Endometrium (tissue), 2 donors: Measurements from ENCODE around the gene PLXDC2.
A peak's percentile ranks its signal among the peaks of the same experiment; 100 is the strongest.
"Not testable (repeated sequence)": the region's sequence is repeated elsewhere in the genome, so short reads cannot be mapped to it uniquely, and the experiment has no call there.

Experiments
- FAIRE-seq: peaks from 2 replicates; lab custom pipeline; 2012; peaks lifted over from hg19 to GRCh38; lab: Jason Lieb, UNC
- donor health status: control.
- donor health status: control.

The PLXDC2 gene

GRCh38 chr10:19979628-19980027, 163.4 kb downstream of the PLXDC2 start:
- no peak for FAIRE-seq

GRCh38 chr10:19983880-19984565, 167.8 kb downstream of the PLXDC2 start:
- no peak for FAIRE-seq

- FAIRE-seq, result no peak
Measured at GRCh38 chr10:19985745-19986144, 169.5 kb downstream of the PLXDC2 start.

GRCh38 chr10:19986591-19986990, 170.4 kb downstream of the PLXDC2 start:
- no peak for FAIRE-seq

GRCh38 chr10:19987931-19988330, 171.7 kb downstream of the PLXDC2 start:
- FAIRE-seq, result no peak

GRCh38 chr10:19993714-19994315, 177.6 kb downstream of the PLXDC2 start:
- FAIRE-seq, result no peak

- no peak for FAIRE-seq
Measured at GRCh38 chr10:19998482-19998881, 182.2 kb downstream of the PLXDC2 start.

GRCh38 chr10:19999431-19999830, 183.2 kb downstream of the PLXDC2 start:
- FAIRE-seq, result no peak

- FAIRE-seq, result not testable (repeated sequence)
Measured at GRCh38 chr10:20002026-20002425, 185.8 kb downstream of the PLXDC2 start.

GRCh38 chr10:20002657-20003056, 186.4 kb downstream of the PLXDC2 start:
- FAIRE-seq, result no peak

GRCh38 chr10:20004087-20004523, 187.9 kb downstream of the PLXDC2 start:
- no peak for FAIRE-seq

- no peak for FAIRE-seq
Measured at GRCh38 chr10:20005638-20006037, 189.4 kb downstream of the PLXDC2 start.

- FAIRE-seq, result peak; percentile 37
Measured at GRCh38 chr10:20006169-20006870, 190.1 kb downstream of the PLXDC2 start.

GRCh38 chr10:20007426-20007825, 191.2 kb downstream of the PLXDC2 start:
- no peak for FAIRE-seq

- FAIRE-seq, result no peak
Measured at GRCh38 chr10:20013991-20014750, 197.9 kb downstream of the PLXDC2 start.

GRCh38 chr10:20017961-20018360, 201.7 kb downstream of the PLXDC2 start:
- no peak for FAIRE-seq

- FAIRE-seq, result no peak
Measured at GRCh38 chr10:20020677-20021076, 204.4 kb downstream of the PLXDC2 start.

- FAIRE-seq, result no peak
Measured at GRCh38 chr10:20029523-20029922, 213.3 kb downstream of the PLXDC2 start.

- no peak for FAIRE-seq
Measured at GRCh38 chr10:20033476-20033875, 217.2 kb downstream of the PLXDC2 start.

GRCh38 chr10:20034732-20035131, 218.5 kb downstream of the PLXDC2 start:
- FAIRE-seq, result no peak

GRCh38 chr10:20040012-20040411, 223.8 kb downstream of the PLXDC2 start:
- no peak for FAIRE-seq

- no peak for FAIRE-seq
Measured at GRCh38 chr10:20041931-20042330, 225.7 kb downstream of the PLXDC2 start.

- FAIRE-seq, result not testable (repeated sequence)
Measured at GRCh38 chr10:20045100-20045499, 228.9 kb downstream of the PLXDC2 start.
